Measurements from ENCODE around the gene CTNNA3.

CTNNA3 gene

GRCh38 chr10:67151471-67151870 is 544.5 kb downstream of the CTNNA3 start:
- DNase-seq (ENCODE audit: extremely low read depth in 1 of 2, low read depth in 1 of 2): no peak

GRCh38 chr10:67144530-67144929 is 551.5 kb downstream of the CTNNA3 start:
- DNase-seq (ENCODE audit: extremely low read depth in 1 of 2, low read depth in 1 of 2): no peak

- DNase-seq (ENCODE audit: extremely low read depth in 1 of 2, low read depth in 1 of 2): no peak
Measured at GRCh38 chr10:67141300-67141699, 554.7 kb downstream of the CTNNA3 start.

GRCh38 chr10:67140641-67141040 is 555.4 kb downstream of the CTNNA3 start:
- no peak for DNase-seq (ENCODE audit: extremely low read depth in 1 of 2, low read depth in 1 of 2)

GRCh38 chr10:67127441-67127840 is 568.6 kb downstream of the CTNNA3 start:
- DNase-seq (ENCODE audit: extremely low read depth in 1 of 2, low read depth in 1 of 2): no peak

- DNase-seq (ENCODE audit: extremely low read depth in 1 of 2, low read depth in 1 of 2): no peak
Measured at GRCh38 chr10:67119651-67120050, 576.3 kb downstream of the CTNNA3 start.

- no peak for DNase-seq (ENCODE audit: extremely low read depth in 1 of 2, low read depth in 1 of 2)
Measured at GRCh38 chr10:67115972-67116371, 580.0 kb downstream of the CTNNA3 start.

- DNase-seq (ENCODE audit: extremely low read depth in 1 of 2, low read depth in 1 of 2): no peak
Measured at GRCh38 chr10:67114945-67115344, 581.0 kb downstream of the CTNNA3 start.

GRCh38 chr10:67112765-67113164 is 583.2 kb downstream of the CTNNA3 start:
- DNase-seq (ENCODE audit: extremely low read depth in 1 of 2, low read depth in 1 of 2): no peak

- DNase-seq (ENCODE audit: extremely low read depth in 1 of 2, low read depth in 1 of 2): no peak
Measured at GRCh38 chr10:67110286-67110685, 585.7 kb downstream of the CTNNA3 start.

- DNase-seq (ENCODE audit: extremely low read depth in 1 of 2, low read depth in 1 of 2): no peak
Measured at GRCh38 chr10:67107670-67108069, 588.3 kb downstream of the CTNNA3 start.

- DNase-seq (ENCODE audit: extremely low read depth in 1 of 2, low read depth in 1 of 2): no peak
Measured at GRCh38 chr10:67100951-67101350, 595.0 kb downstream of the CTNNA3 start.

- no peak for DNase-seq (ENCODE audit: extremely low read depth in 1 of 2, low read depth in 1 of 2)
Measured at GRCh38 chr10:67098461-67098860, 597.5 kb downstream of the CTNNA3 start.

GRCh38 chr10:67095531-67095930 is 600.5 kb downstream of the CTNNA3 start:
- DNase-seq (ENCODE audit: extremely low read depth in 1 of 2, low read depth in 1 of 2): no peak

GRCh38 chr10:67088036-67088435 is 608.0 kb downstream of the CTNNA3 start:
- DNase-seq (ENCODE audit: extremely low read depth in 1 of 2, low read depth in 1 of 2): no peak

GRCh38 chr10:67087135-67087425 is 608.9 kb downstream of the CTNNA3 start:
- no peak for DNase-seq (ENCODE audit: extremely low read depth in 1 of 2, low read depth in 1 of 2)

GRCh38 chr10:67086327-67087134 is 609.5 kb downstream of the CTNNA3 start:
- DNase-seq (ENCODE audit: extremely low read depth in 1 of 2, low read depth in 1 of 2): no peak

- no peak for DNase-seq (ENCODE audit: extremely low read depth in 1 of 2, low read depth in 1 of 2)
Measured at GRCh38 chr10:67079126-67079525, 616.9 kb downstream of the CTNNA3 start.

- DNase-seq (ENCODE audit: extremely low read depth in 1 of 2, low read depth in 1 of 2): no peak
Measured at GRCh38 chr10:67077376-67077775, 618.6 kb downstream of the CTNNA3 start.

- no peak for DNase-seq (ENCODE audit: extremely low read depth in 1 of 2, low read depth in 1 of 2)
Measured at GRCh38 chr10:67076144-67076543, 619.9 kb downstream of the CTNNA3 start.

- DNase-seq (ENCODE audit: extremely low read depth in 1 of 2, low read depth in 1 of 2): no peak
Measured at GRCh38 chr10:67075491-67075971, 620.5 kb downstream of the CTNNA3 start.

- DNase-seq (ENCODE audit: extremely low read depth in 1 of 2, low read depth in 1 of 2): no peak
Measured at GRCh38 chr10:67072654-67073053, 623.3 kb downstream of the CTNNA3 start.

GRCh38 chr10:67050415-67050814 is 645.6 kb downstream of the CTNNA3 start:
- no peak for DNase-seq (ENCODE audit: extremely low read depth in 1 of 2, low read depth in 1 of 2)

Data from stimulated activated CD8-positive, alpha-beta memory T cell treated with anti-CD3 and anti-CD28 coated beads, Interleukin-7, amount 100 ng/mL, for 48 hours (primary cell).